T-helper 9 cell (primary cell): ENCODE data around the gene CLNS1A.
A peak's percentile ranks its signal among the peaks of the same experiment; 100 is the strongest.
"Not testable (repeated sequence)": the region's sequence is repeated elsewhere in the genome, so short reads cannot be mapped to it uniquely, and the experiment has no call there.

Source experiments
- DNase-seq: peaks from one replicate; pipeline ENCODE4 v3.0.0-alpha.2; 2020

Gene CLNS1A

DNA sequence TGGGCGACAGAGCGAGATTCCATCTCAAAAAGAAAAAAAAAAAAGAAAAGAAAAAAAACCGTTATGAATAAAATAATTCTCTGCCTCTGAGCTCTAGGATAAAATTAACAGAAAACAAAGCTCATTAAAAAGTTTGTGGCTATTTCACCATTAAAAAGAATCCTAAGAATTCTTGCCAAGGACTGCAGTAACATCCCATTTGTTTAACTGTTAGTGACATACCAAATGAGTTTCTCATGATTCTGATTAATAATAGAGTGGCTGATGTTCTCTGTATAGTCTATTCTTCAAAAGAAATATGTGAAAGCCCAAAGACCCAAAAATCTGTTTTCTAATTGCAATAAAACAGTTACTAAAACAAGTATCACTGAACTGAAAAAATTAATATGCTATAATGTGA lies 19.7 kb downstream of the CLNS1A start:
- DNase-seq = no peak

DNA sequence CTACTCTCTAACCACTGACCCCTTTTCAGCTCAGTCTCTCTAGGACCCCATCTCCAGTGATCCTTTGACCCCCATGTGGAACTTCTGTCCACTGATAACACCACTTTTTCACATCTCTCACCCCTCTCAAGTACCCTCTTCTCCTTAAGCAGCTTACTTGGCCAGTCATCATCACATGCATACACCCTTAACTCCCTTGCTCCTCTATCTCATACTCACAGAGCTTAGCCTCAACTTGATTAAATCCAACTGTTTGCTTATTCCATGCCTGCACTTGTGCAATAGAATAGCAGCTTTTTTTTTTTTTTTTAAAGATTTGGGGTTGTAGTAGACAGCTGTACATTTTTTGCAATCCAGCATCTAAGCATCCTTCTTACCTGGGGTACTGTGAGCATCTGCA lies 25.7 kb downstream of the CLNS1A start:
- DNase-seq = no peak

DNA sequence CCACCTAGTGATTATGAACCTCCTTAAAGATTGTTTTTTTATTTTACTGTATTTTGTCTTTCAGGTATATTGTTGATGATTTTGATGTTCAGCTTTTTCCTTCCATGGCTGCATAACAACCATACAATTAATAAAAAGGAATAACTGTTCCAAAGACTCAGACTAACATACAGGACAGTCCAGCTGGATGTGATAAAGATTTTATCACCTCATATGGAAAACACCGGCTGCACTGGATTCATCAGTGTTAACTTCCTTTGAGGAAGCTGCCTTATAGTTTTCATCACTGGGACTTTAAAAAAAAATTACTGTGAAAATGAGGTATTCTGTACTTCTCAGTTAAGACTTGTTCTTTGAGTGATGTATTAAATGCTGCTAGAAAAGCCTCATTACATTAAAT lies 28.4 kb downstream of the CLNS1A start:
- DNase-seq = no peak

DNA sequence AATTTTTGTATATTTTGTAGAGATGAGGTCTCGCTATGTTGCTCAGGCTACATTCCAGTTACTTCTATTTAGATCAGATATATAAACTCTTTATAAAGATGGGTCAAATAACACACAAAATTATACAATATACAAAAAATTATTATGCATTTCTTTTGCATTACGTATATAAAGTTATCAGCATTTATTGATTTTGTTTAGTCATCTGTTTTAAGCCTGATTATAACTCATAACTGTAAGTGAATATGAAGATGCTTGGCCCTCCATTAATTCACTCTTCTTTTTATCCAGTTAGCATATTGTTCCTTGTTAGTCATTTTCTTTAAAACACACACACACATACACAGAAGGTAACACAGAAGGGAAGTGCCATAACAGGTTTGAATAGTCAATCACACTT lies 33.3 kb downstream of the CLNS1A start:
- no peak for DNase-seq

DNA sequence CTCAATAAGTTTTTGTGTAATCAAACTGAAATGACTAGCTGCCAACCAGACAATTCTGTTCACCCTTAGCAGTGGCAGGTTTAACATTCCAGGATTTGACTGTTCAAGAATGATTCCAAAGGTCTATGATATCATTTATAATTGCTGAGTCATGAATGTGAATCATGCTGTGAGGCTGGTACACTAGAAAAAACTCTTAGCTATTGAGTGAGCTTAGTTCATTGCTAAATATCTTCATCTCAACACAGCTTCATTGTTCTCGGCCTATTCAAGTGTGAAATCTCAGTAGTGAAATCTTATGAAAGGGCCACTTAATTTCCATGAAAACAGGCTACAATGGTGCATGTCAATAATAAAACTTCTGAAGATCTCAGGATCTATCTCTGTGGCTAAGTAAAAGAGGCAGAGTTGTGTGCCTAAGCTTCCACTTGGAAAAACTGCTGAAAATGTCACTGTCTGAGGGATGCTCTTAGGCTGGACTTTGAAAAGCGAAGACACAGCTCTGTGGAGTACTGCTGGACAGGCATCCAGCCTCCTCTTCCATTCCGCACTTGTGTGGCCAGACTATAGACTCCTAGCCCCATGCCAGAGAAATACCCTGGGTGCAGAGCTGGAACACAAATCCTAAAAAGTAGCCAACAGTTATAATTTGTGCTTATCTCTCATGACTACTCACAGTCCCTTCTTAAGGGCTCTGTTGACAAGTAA lies 35.1 kb downstream of the CLNS1A start:
- DNase-seq = no peak

DNA sequence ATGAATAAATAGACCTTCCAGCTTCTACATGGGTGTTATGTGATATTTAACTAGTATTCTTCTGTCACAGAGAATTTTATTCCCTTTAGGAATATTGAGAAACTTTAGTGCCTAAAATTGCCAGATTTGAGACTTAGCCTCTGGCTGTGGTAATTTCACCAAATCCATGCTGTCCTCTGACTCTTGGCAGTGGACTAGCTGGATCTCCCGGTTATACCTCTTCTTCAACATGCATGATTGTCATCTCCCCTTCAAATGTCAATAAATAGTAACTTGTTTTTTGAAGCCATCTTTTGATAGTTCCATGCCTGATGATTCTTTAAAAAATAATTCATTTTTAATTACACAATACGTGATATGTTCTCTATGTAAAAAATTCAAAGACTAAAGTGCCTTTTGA lies 39.4 kb downstream of the CLNS1A start:
- no peak for DNase-seq

DNA sequence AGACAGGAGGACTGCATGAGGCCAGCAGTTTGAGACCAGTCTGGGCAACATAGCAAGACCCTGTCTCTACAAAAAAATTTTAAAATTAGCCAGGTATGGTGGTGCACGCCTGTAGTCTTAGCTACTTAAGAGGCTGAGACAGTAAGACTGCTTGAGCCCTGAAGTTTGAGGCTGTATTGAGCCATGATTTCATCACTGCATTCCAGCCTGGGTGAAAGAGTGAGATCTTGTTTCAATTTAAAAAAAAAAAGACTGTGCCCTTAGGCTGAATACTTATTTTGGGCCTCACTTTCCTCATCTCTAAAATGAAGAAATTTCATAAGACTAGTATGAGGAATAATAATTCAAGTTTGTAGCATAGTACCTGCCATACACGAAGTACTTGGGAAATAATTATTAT lies 41.0 kb downstream of the CLNS1A start:
- no peak for DNase-seq

DNA sequence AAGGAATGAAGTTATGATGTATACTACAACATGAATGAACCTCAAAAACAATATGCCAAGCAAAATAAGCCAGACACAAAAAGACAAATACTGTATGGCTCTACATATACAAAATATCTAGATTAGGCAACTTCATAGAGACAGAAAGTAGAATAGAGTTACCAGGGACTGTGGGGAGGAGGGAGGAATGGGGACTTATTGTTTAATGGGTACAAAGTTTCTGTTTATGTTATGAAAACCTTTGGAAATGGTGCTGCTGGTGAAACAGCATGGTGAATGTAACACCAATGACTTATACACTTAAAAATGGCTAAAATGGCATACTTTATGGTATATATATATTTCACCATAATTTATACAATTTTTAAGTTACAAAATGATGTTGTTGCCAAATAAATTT lies 43.7 kb downstream of the CLNS1A start:
- no peak for DNase-seq

DNA sequence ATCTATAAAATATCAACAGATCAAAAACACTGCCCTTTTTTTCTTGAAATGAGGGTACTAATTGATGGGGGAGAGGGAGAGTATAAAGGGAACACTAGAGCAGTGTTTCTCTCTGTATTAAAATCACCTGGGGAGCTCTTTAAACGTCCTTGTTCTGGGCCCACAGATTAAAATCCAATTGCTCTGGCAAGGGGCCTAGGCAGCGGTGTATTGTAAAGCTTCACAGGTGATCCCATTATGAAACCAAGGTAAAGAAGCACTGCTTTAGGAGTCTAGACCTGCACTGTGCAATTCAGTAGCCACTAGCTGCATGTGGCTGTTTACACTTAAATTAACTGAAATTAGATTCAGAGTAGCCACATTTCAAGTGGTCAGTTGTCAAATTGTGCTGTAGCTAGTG lies 44.9 kb downstream of the CLNS1A start:
- no peak for DNase-seq

DNA sequence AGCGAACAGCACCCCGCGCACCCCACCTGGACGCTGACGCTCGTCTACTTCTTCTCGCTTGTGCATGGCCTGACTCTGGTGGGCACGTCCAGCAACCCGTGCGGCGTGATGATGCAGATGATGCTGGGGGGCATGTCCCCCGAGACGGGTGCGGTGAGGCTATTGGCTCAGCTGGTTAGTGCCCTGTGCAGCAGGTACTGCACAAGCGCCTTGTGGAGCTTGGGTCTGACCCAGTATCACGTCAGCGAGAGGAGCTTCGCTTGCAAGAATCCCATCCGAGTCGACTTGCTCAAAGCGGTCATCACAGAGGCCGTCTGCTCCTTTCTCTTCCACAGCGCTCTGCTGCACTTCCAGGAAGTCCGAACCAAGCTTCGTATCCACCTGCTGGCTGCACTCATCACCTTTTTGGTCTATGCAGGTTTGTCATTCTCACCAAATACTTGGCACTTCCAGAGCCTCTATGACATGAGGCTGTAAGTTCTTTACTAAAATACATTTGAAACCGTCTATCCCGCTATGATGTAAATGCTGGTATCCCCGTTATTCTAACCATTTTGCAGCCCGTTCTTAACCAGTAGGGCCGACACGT lies 47.3 kb downstream of the CLNS1A start:
- DNase-seq = no peak

DNA sequence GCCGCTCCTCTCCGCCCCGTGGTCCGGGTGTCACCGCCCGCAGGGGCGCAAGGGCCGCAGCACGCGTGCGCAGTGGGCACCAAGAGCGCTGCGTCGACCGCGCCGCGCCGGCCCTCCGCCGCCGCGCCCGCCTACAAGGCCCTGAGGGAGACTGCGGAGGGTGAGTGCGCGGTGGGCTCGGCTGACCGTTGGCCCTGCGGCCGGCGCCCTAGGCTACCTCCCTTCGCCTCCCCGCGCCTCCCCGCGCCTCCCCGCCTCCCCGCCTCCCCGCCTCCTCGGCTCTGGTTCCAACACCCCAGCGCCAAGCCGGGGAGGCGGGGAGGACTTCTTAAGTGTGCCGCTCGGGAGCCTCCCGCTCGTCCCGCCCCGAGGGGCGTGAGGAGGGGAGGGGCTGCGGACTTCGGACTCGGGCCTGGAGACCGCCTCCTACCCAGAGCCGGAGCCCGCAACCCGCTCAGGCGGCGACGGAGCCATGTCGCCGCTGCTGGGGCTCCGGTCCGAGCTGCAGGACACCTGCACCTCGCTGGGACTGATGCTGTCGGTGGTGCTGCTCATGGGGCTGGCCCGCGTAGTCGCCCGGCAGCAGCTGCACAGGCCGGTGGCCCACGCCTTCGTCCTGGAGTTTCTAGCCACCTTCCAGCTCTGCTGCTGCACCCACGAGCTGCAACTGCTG lies 47.9 kb downstream of the CLNS1A start, which contains the start of gene AQP11:
Gene AQP11 (plus strand): TSS at position 433 of the 673 bp plus-strand sequence. CDS start 40 bp downstream, at position 473.
- peak; percentile 19 for DNase-seq

DNA sequence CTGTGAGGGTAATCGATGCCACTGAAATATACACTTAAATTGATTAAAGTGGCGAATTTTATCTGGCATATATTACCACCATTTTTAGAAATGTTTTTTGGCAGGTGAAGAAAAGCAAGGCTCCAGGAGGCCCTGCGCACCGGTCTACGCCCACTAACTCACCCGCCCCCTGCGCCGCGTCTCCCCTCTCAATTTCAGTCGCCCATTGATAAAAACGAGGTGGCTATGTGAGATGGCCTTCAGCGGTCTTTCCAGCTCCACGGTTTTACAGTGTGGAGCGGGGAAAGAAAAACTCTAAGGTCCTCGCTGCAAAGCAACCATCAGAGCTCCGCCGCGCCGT lies 48.4 kb downstream of the CLNS1A start:
- DNase-seq = no peak

DNA sequence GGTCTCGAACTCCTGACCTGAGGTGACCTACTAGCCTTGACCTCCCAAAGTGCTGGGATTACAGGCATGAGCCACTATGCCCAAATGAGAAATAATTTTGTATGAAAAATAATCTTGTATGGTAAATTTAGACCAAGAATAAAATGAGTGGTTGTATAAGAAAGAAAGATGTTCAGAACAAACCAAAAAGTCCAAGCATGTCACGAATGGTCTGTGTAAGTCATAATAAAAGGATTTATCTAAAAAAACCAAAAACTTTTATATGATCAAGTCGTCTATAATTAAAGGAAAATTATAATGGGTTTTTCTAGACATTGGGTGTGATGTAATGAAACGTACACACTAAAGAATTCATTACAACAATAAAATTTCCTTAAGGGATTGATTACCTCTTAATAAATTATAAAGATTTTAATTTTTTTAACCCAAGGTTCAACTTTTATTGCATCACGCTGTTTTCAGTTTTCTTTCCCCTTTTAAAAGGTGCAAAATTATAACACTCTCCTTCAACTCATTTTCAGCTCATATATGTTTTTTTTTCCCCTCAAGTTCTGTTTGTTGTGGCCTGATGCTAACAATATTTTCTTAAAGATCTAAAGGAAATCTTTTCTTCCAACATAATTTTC lies 56.8 kb downstream of the CLNS1A start:
- DNase-seq = no peak

DNA sequence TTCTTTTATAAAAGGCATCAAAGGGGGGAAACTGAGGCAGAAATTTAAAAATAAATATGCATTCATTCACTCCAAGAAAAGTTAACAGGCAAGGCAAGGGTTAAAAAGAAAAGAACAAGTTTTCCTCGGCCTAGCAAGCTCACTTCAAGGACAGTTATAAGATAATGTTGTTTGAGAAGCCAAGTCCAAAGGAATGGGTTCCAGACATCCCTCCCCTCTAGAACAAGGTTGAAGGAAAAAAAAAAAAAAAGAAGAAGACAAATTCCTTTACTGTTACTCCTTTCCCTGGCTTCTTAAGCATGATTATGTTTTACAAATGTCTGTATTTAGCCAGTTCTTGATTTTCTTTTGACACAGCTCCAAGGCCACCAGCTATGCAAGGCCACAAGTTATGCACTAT lies 62.2 kb downstream of the CLNS1A start:
- DNase-seq = not testable (repeated sequence)

DNA sequence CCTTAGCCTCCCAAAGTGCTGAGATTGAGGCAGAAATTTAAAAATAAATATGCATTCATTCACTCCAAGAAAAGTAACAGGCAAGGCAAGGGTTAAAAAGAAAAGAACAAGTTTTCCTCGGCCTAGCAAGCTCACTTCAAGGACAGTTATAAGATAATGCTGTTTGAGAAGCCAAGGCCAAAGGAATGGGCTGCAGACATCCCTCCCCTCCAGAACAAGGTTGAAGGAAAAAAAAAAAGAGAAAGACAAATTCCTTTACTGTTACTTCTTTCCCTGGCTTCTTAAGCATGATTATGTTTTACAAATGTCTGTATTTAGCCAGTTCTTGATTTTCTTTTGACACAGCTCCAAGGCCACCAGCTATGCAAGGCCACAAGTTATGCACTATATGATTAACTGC lies 66.7 kb downstream of the CLNS1A start:
- not testable (repeated sequence) for DNase-seq

DNA sequence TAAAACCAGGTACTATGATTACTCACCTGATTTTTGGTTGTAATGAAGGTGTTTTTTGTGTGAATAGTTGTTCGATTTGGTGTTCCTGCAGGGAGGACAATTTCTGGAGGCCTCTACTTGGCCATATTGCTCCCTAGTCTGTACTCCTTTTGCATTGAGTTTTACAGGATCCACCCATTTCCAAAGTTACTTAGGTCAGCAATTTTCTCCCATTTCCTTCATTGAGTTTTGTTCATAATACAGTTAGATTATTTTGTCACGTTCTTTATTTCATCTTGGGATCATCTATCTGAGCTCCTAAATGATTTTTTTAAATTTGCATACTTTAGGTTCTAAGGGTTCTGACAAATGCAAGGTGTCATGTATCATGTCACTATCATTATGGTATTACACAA lies 67.9 kb downstream of the CLNS1A start:
- no peak for DNase-seq

DNA sequence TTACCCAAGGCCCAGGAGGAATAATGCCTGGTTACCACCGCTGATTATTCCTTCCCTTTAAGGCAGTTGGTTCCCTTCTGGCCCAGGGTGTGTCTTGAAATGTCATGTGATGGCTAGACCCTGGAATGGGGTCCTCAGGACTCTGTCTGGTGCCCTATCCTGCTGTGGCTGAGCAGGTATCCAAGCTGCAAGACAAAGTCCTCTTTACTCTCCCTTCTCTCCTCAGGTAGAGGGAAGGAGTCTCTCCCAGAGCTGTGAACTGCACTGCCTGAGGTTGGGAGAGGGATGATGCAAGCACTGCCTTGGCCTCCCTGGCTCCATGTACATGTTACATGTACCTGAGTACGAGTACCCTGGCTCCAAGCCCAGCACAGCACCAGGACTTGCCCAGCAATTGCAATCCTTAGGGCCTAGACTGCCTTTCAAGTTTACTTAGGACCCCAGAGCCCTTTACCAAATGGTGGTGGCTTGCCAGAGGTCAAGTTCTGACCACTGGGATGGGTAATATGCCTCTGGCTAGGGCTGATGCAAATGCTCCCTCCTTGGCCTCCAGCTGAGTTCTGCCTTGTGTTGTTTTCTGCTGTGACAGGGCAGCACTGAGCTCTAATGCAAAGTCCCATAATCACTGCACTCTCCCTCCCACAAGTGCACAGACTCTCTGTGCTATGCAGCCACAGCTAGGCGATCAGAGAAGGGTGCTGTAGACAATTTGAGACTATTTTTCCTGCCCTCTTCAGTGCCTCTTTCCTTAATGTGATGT lies 68.5 kb downstream of the CLNS1A start:
- no peak for DNase-seq

DNA sequence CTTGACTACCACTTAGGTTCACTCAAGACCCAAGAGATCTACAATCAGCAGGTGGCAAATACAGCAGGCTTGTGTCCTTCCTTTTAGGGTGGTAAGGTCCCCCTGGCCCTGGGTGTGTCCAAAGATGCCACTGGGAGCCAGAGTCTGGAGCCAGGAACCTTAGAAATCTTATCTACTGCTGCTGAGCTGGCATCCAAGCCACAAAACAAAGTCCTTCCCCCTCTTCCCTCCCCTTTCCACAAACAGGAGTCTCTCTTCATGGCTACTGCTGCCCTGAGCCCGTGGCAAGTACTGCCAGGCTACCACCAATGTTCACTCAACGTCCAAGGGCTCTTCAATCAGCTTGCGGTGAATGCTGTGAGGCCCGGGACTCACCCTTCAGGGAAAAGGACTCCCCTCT lies 69.3 kb downstream of the CLNS1A start:
- no peak for DNase-seq
